Fibroblast of villous mesenchyme (primary cell): ENCODE results near the gene SERPINA4. TPM values are rescaled to one million over a fixed set of nuclear protein-coding genes. Genes with fewer than 3 reads are reported as not detected.

Experiments
- DNase-seq: peaks from one replicate; pipeline ENCODE4 v3.0.0-alpha.2; 2010; ENCODE audit warnings: low read depth
- H3K4me3 ChIP-seq: 2 replicates; pipeline ENCODE4 v1.5.1; 2011; ENCODE audit warnings: low read depth, mild to moderate bottlenecking, low read length
- total RNA-seq: library from RNA; depleted of rRNA; stranded (reverse); fragments of >200 nt; gene quantifications from 2 replicates; pipeline ENCODE4 v1.2.3, GENCODE V29; 2012
- TF ChIP-seq, protein P1 (sequence below): IDR thresholded peaks from 2 replicates; pipeline ENCODE4 v1.5.1; 2012; ENCODE audit warnings: low read depth, mild to moderate bottlenecking, low read length; ENCODE audit not compliant: insufficient read depth

The SERPINA4 gene
- total RNA-seq, 1 donor = not detected

DNA sequence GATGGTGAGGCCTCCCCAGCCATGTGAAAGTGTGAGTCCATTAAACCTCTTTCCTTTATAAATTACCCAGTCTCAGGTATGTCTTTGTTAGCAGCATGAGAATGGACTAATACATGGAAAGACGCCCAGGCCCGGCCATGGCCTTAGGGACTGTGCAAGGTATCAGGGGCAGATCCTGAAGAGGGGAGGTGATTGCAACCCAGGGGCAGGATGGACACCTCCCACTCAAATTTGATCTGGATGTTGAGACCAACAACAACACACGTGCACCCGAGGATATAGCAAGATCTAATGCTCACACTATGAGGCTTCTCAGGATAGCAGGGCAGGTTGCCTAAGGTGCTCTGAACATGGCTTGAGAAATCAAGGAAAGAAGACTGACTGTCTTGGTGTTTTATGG, 13.5 kb upstream of the SERPINA4 start:
- TF ChIP-seq, protein P1, sequence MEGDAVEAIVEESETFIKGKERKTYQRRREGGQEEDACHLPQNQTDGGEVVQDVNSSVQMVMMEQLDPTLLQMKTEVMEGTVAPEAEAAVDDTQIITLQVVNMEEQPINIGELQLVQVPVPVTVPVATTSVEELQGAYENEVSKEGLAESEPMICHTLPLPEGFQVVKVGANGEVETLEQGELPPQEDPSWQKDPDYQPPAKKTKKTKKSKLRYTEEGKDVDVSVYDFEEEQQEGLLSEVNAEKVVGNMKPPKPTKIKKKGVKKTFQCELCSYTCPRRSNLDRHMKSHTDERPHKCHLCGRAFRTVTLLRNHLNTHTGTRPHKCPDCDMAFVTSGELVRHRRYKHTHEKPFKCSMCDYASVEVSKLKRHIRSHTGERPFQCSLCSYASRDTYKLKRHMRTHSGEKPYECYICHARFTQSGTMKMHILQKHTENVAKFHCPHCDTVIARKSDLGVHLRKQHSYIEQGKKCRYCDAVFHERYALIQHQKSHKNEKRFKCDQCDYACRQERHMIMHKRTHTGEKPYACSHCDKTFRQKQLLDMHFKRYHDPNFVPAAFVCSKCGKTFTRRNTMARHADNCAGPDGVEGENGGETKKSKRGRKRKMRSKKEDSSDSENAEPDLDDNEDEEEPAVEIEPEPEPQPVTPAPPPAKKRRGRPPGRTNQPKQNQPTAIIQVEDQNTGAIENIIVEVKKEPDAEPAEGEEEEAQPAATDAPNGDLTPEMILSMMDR = no peak
- no peak overlapping the region for H3K4me3 ChIP-seq
- DNase-seq = no peak

DNA sequence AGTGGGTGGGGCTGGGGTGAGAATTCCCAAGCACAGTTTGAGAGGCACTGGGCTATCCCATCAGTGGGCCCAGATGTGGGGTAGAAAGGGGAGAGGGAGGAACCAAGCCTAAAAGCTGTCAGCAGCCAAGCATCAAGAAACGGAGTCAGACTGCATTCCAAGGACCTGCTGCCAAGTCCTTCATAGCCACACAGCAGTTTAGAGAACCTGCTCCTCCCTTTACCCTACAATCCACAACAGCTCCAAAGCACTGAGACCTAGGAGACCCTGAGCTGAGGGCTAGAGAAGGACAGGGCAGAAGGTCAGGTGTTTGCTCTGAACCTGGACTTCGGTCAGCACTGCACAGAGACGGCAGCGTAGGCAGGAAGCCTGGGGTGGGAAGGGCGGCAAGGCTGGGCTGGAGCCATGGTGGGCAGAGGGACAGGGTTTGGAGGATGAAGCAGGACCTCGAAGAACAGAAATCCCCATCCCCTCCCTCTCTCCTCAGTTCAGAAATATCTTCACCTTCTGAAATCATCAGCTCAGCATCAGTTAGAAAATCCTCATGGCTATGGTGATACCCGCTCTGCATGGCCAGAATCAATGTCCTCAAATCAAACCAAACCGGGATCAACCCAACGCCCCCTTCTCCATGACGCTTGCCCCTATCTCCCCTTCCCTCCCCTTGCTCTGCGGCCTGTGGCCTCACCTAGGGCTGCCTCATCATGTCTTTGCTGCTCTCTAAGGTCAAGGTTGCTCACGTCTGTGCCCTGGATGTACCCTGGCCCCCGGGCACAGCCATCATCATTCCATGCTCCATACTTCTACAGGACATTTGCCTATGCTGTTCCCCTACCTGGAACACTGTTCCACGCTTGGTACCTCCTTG, 12.9 kb upstream of the SERPINA4 start:
- no peak for DNase-seq
- TF ChIP-seq, protein P1 = no peak
- no peak overlapping the region for H3K4me3 ChIP-seq

DNA sequence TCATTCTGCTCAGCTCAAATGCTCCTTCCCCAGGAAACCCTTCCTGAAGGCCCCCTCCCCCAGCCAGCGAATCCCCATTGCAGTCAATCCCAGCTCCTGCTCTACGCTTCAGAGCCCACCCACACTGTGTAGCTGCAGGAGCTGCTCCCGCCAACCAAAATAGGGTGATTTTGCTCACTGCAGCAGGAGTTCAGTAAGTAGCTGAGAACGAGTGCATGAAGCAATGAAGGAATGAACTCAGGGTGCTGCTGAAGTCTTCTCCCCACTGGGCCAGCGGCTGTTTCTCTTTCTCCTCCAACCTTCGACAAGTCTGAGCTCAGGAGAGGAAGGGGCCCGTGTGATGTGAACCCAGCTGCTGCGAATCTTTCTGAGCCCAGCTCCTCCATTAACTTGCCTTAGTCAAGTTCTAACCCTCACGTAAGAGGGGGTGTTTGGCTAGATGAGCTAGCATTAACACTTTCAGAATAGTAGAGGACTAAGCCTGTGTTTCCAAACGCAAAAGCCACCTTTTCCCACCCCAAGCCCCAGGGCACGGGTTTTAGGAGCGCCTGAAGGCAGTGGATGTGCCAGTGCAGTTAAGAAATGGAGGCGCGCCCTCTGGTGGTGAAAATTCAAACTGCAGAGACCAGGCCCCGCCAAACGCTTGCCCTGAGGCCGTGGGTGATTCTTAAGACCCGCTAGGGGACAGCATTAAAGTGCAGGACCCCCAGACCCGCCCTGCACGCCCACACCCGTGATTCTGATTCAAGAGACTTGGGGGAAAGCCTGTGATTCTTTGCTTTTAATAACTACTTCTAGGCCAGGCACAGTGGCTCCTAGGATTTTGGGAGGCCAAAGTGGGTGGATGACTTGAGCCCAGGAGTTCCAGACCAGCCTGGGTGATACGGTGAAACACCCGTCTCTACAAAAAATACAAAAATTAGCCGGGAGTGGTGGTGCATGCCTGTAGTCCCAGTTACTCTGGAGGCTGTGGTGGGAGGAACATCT, 11.9 kb upstream of the SERPINA4 start:
- TF ChIP-seq, protein P1 = peak; percentile 71
- peak; percentile 30 for DNase-seq

DNA sequence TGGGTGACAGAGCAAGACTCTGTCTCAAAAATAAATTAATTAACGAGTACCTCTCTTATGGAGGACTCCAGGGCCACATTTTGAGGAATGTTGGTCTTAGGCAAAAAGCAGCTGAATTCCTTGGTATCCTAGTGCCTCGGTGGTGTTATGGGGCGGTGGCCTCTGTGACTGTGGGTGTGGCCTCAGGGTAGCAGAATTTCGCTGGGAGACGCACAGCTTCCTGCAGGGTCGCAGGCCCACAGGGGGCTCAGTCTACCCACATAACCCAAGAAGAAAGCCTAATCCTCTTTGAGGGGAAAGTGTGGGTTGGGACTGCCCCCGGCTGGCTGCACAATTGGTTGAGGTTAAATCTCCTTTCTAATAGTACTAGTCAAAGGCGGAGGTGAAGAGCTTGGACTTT, 11.2 kb upstream of the SERPINA4 start:
- TF ChIP-seq, protein P1 = no peak
- no peak for DNase-seq
- H3K4me3 ChIP-seq = no peak overlapping the region

More for the DNA sequence above, 11.9 kb upstream of the SERPINA4 start:
- no peak overlapping the region for H3K4me3 ChIP-seq

DNA sequence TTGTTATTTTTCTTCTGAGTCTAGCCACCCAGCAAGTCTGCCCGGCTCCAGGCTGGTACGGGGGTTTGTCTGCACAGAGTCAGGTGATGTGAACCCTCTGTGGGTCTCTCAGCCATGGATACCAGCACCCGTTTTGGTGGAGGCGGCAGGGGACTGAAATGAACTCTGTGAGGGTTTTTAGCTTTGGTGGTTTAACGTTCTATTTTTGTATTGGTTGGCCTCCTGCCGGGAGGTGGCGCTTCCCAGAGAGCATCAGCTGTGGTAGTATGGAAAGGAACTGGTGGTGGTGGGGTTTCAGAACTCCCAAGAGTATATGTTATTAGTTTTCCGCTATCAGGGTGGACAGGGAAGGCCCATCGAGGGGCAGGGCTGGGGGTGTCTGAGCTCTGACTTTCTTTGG, 5.3 kb upstream of the SERPINA4 start:
- TF ChIP-seq, protein P1 = no peak
- DNase-seq = no peak
- no peak overlapping the region for H3K4me3 ChIP-seq

DNA sequence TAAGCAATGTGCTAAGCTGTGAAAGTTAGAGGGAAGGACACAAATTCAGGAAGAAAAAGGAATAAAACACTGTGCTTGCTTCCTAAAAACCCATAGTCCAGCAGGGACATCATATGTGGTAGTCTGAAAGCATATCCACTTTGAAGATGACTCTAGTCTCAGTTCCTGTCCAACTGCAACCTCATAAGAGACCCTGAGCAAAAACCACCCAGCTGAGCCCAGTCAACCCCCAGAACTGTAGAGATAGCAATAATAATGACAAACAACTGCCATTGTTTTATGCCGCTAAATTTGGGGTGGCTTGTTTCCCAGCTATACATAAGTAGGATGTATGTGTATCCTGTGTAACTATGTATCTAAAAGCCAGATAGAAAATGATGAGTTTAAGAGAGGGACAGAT, 3.9 kb upstream of the SERPINA4 start:
- TF ChIP-seq, protein P1 = no peak
- no peak for DNase-seq
- H3K4me3 ChIP-seq = no peak overlapping the region
